AG09319 (cell line): ENCODE data around the gene CEND1.
A peak's percentile ranks its signal among the peaks of the same experiment; 100 is the strongest.

Source experiments
- DNase-seq: peaks from one replicate; pipeline ENCODE4 v3.0.0-alpha.2; 2010; ENCODE audit warnings: low read depth; ENCODE audit errors: extremely low read depth
- TF ChIP-seq, protein P1 (sequence below): IDR thresholded peaks from 2 replicates; pipeline ENCODE4 v1.5.1; 2011; ENCODE audit warnings: low read depth, mild to moderate bottlenecking, inconsistent platforms, low read length, moderate library complexity

Gene CEND1

DNA sequence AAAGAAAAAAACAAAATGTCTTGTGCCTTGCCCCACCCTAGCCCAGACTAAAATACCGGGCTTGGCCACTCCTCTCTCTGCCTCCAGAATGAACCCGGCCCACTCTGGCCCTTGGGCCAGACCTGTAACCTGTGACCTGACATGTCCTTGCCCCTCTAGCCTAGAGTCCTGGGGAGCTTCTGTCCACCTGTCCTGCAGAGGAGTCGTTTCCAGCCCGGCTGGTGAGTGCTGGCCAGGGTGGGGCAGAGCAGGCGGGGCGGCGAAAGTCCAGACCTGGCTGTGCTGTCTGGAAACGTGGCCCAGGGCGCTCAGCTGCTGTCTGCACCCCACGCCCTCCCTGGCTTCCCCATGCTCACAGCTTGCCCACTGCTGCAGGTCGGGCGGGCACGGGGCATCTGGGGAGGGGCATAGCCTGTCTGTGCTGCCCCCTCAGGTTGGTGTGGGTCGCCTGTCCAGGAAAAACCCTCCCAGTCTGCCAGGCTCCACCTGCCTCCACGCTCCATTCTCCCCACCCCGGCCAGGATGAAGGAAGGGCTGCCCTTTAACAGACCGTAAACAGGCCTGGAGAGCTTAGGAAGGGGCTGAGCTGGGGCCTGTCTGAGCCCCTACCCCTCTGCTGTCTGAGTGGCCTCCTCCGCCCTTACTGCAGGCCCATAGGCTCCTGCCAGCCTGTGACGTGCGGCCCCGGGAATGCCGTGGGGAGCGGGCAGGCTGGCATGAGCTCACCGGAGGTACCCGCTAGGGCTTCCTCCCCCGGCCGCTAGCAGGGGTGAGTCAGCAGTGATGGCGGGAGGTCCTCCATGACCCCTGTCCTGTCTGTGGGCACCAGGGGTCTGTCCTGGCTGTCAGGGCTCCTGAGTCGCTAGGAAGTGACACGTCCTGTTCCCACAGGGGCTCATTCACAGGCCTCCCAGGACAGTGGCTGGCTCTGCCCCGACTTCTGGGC, 44.8 kb upstream of the CEND1 start:
- peak; percentile 34 for DNase-seq
- TF ChIP-seq, protein P1, sequence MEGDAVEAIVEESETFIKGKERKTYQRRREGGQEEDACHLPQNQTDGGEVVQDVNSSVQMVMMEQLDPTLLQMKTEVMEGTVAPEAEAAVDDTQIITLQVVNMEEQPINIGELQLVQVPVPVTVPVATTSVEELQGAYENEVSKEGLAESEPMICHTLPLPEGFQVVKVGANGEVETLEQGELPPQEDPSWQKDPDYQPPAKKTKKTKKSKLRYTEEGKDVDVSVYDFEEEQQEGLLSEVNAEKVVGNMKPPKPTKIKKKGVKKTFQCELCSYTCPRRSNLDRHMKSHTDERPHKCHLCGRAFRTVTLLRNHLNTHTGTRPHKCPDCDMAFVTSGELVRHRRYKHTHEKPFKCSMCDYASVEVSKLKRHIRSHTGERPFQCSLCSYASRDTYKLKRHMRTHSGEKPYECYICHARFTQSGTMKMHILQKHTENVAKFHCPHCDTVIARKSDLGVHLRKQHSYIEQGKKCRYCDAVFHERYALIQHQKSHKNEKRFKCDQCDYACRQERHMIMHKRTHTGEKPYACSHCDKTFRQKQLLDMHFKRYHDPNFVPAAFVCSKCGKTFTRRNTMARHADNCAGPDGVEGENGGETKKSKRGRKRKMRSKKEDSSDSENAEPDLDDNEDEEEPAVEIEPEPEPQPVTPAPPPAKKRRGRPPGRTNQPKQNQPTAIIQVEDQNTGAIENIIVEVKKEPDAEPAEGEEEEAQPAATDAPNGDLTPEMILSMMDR, result no peak

DNA sequence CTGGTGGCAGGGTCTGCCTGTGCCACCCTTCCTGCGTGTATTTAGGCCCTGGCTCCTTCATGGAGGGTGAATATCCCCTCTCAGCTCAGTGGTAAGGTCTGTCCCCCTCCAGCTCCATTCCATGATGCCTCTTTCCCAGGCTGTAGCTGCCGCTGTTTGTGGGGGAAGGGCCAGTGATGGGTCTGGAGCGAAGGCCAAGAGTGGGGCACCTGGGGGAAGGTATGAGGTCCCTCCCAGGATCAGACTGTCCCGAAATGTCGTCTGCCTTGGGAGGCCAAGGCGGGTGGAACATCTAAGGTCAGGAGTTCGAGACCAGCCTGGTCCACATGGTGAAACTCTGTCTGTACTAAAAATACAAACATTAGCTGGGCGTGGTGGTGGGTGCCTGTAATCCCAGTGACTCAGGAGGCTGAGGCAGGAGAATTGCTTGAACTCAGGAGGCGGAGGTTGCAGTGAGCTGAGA, 44.0 kb upstream of the CEND1 start:
- no peak for DNase-seq
- TF ChIP-seq, protein P1, result no peak

DNA sequence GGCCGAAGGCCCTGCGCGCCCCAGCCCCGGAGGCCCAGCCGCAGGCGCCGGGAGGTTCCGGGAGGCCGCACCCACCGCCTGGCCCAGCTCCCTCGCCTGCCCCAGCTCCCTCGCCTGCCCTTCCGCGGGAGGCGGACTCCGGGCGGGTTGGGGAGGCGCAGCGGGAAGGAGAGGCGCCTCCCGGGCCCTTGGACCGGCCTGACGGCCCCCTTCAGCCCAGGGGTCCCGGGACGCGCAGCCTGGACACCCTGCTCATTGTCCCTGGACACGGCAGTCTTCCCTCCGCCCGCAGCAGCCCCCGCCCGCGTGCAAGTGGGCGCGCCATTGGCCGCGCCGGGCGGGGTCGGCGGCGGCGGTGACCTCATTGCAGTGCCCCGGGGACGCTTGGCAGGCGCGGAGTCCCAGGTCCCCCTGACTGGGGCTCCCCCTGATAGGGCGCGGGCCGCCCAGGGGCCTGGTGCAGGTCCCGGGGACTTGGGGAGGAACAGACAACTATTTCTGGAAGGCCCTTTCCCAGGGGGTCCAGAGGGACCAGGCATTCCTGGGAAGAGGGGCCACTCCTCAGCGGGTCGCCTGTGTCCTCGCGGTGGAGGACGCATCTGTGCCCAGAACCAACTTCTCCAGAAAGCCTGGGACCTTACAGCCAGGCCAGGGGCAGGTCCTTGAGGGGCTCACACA, 43.4 kb upstream of the CEND1 start:
- TF ChIP-seq, protein P1, result no peak
- DNase-seq, result no peak

- no peak for DNase-seq
- TF ChIP-seq, protein P1, result no peak
Observed at GRCh38 chr11:832529-833113, 42.7 kb upstream of the CEND1 start, which contains the start of gene CD151. TSS of gene CD151 (plus strand) at chr11:832952. CDS start at chr11:836070, 3,118 bp downstream.

DNA sequence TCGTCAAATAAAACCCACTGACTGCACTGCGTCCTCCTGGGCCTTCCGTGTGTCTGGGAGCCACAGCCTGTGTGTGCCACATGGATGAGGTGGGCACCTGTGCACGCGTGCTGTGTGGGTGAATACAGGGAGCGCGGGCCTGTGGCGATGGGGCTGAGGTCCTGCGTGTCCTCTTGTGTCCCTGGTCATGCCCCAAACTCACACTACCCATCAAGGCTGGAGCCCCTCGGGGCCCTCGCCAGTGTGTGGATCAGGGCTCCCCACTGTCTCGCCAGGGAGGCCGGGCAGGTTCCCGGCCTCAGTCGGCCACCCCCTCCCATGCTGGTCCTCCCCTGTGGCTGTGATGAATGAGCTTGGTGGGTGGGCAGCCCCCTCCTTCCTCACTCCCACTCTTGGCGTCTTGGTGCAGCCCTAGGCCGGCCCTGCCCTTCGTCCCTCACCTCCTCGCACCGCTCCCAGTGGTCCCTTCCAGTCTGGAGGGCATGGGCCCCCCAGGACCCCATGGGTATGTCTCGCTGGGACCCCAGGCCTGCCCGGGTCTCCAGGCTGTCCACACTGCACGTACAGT, 42.2 kb upstream of the CEND1 start:
- no peak for DNase-seq
- TF ChIP-seq, protein P1, result no peak

DNA sequence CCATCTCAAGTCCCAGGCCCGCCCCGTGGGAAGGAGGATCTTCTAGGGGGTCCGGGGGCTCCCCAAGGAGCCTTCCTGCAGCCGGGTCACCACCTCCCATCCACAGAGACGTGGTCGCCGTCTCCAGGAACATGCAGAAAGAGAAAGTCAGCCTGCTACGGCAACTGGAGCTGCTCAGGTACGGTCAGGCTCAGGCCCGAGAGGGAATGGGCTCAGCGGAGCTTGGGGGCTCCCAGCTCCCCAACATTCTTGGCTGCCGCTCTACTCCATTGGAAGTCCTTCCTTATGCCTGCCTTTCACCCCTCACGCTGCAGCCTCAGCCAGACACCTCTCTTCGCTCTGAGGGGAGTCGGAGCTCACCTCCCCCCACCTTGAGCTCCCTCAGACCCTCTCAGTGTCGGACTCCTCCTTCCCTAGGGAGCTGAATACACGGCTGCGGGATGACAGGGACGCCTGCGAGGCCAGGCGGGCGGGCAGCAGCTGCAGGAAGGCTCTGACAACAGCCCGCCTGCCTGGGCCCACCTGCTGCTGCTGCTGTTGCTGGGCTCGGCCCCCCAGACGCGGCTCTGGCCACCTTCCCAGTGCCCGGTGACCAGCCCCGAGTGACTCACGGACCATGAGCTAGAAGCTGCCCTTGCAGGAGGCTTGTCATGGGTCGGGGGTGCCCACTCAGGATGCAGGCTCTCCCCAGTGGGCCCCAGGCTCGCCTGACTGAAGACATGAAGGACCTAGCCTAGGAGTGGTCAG, 41.4 kb upstream of the CEND1 start:
- no peak for DNase-seq
- TF ChIP-seq, protein P1, result no peak
